ENCODE results near the gene MGAT3.

DNA sequence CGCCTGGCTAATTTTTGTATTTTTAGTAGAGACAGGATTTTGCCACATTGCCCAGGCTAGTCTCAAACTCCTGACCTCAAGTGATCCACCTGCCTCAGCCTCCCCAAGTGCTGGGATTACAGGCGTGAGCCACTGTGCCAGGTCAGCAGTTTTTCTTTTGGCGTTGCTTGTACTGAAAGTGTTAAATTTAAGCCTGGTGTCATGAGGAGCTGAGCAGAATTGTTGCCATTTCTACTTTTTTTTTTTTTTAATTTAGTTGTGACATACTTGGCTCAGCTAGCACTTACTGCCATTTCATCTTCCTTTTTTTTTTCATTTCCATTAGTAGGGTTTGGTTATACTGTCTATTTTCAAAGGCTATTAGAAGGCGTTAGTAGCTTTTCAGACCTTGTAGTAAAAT lies 46.5 kb upstream of the MGAT3 start:
- TF ChIP-seq, protein P1, sequence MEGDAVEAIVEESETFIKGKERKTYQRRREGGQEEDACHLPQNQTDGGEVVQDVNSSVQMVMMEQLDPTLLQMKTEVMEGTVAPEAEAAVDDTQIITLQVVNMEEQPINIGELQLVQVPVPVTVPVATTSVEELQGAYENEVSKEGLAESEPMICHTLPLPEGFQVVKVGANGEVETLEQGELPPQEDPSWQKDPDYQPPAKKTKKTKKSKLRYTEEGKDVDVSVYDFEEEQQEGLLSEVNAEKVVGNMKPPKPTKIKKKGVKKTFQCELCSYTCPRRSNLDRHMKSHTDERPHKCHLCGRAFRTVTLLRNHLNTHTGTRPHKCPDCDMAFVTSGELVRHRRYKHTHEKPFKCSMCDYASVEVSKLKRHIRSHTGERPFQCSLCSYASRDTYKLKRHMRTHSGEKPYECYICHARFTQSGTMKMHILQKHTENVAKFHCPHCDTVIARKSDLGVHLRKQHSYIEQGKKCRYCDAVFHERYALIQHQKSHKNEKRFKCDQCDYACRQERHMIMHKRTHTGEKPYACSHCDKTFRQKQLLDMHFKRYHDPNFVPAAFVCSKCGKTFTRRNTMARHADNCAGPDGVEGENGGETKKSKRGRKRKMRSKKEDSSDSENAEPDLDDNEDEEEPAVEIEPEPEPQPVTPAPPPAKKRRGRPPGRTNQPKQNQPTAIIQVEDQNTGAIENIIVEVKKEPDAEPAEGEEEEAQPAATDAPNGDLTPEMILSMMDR (IDR thresholded peaks at IDR 0.05) = no peak
- TF ChIP-seq POLR2A (IDR thresholded peaks at IDR 0.05) = no peak
